ENCODE results near the gene ARPP21.

DNA sequence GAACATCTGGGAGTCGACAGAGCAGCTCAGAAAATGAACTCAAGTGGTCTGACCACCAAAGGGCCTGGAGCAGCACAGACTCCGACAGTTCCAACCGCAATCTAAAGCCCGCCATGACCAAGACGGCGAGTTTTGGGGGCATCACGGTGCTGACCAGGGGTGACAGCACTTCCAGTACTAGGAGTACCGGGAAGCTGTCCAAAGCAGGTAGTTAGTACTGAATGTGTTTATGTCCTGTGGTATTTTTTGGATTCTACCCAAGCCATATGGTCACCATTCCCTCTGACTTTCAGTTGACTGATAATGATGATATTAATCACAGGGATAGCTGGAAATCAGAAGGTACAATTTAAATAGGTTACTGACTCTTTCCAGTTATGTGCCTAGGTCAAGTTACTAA, 82.3 kb downstream of the ARPP21 start:
- TF ChIP-seq, protein P1, sequence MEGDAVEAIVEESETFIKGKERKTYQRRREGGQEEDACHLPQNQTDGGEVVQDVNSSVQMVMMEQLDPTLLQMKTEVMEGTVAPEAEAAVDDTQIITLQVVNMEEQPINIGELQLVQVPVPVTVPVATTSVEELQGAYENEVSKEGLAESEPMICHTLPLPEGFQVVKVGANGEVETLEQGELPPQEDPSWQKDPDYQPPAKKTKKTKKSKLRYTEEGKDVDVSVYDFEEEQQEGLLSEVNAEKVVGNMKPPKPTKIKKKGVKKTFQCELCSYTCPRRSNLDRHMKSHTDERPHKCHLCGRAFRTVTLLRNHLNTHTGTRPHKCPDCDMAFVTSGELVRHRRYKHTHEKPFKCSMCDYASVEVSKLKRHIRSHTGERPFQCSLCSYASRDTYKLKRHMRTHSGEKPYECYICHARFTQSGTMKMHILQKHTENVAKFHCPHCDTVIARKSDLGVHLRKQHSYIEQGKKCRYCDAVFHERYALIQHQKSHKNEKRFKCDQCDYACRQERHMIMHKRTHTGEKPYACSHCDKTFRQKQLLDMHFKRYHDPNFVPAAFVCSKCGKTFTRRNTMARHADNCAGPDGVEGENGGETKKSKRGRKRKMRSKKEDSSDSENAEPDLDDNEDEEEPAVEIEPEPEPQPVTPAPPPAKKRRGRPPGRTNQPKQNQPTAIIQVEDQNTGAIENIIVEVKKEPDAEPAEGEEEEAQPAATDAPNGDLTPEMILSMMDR (IDR thresholded peaks at IDR 0.05), result no peak
- no peak for TF ChIP-seq POLR2A (IDR thresholded peaks at IDR 0.05)

Measured in esophagus squamous epithelium (tissue), 4 donors.